Adrenal gland (tissue), 5 donors: ENCODE measurements around the gene CACNB4.

Experiments used
- POLR2A ChIP-seq, 2 donors: fragments of 450-650 bp; IDR thresholded peaks; one replicate each; pipeline ENCODE4 v1.6.1; 2017; ENCODE audit warnings: antibody characterized with exemption in 2 of 2, mild to moderate bottlenecking in 2 of 2, moderate library complexity in 1 of 2
- TF ChIP-seq, protein P1 (sequence below), 6 experiments: fragments of 450-650 bp in 4 of 6; fragments of 200-600 bp in 2 of 6; sonication (generic) in 1 of 6; IDR thresholded peaks; 1 replicate in 5 of 6; 2 replicates in 1 of 6; pipeline versions ENCODE4 v1.5.1 to v1.8.0; 2016 to 2021; ENCODE audit warnings: antibody characterized with exemption in 6 of 6, mild to moderate bottlenecking in 2 of 6, moderate library complexity in 1 of 6
- donor health status: DM: no; HTN: no; CAD: no.

DNA sequence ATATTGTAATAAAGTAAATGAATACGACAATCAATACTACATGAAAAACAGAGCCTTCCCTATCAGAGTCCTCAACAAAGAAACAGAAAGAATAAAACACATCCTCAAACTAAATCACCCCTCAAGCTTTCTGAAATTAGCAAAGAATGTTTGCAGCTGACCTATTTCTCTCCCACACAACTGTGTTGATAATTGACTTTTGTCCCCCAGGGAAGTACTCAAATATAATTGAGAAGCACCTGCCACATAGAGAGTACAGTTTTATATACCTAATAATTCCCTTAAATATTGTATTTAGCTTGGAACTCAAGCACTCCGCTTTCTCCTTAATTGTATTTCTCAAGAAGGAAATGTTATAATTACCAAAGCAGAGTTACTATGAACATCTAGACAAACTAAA is 12.6 kb downstream of the CACNB4 start:
- no peak for TF ChIP-seq POLR2A (IDR thresholded peaks at IDR 0.05)
- TF ChIP-seq, protein P1, sequence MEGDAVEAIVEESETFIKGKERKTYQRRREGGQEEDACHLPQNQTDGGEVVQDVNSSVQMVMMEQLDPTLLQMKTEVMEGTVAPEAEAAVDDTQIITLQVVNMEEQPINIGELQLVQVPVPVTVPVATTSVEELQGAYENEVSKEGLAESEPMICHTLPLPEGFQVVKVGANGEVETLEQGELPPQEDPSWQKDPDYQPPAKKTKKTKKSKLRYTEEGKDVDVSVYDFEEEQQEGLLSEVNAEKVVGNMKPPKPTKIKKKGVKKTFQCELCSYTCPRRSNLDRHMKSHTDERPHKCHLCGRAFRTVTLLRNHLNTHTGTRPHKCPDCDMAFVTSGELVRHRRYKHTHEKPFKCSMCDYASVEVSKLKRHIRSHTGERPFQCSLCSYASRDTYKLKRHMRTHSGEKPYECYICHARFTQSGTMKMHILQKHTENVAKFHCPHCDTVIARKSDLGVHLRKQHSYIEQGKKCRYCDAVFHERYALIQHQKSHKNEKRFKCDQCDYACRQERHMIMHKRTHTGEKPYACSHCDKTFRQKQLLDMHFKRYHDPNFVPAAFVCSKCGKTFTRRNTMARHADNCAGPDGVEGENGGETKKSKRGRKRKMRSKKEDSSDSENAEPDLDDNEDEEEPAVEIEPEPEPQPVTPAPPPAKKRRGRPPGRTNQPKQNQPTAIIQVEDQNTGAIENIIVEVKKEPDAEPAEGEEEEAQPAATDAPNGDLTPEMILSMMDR (IDR thresholded peaks at IDR 0.05), result no peak
